CD8-positive, alpha-beta memory T cell (primary cell): ENCODE measurements around the gene KAZN. TPM values are rescaled to one million over a fixed set of nuclear protein-coding genes. Genes with fewer than 3 reads are reported as not detected.

ENCODE experiments used
- CTCF ChIA-PET: fragments of 350-600 bp; sonication (Branson Sonifier 250); formaldehyde crosslinking; loops from one replicate; lab custom pipeline; 2021; ENCODE audit warnings: antibody characterized with exemption; lab: Charles Lee
- POLR2A ChIA-PET: fragments of 350-600 bp; sonication (Branson Sonifier 250); formaldehyde crosslinking; loops from one replicate; lab custom pipeline; 2021; ENCODE audit warnings: antibody characterized with exemption; lab: Charles Lee
- DNase-seq, 5 donors: peaks; one replicate each; pipeline versions ENCODE4 v3.0.0 to v3.0.0-alpha.2; 2020 to 2022; ENCODE audit warnings: mixed read lengths in 1 of 5
- H3K27ac ChIP-seq: one replicate; pipeline ENCODE4 v1.7.0; 2013; ENCODE audit warnings: low read depth, mild to moderate bottlenecking, low read length, moderate library complexity
- H3K27me3 ChIP-seq: 2 replicates; pipeline ENCODE4 v1.7.0; 2013; ENCODE audit warnings: low read length, mild to moderate bottlenecking; ENCODE audit not compliant: insufficient read depth, poor library complexity, severe bottlenecking
- H3K36me3 ChIP-seq: 2 replicates; pipeline ENCODE4 v1.7.0; 2013; ENCODE audit warnings: mild to moderate bottlenecking, low read length, moderate library complexity; ENCODE audit not compliant: insufficient read depth
- H3K4me1 ChIP-seq: 2 replicates; pipeline ENCODE4 v1.7.0; 2013; ENCODE audit warnings: mild to moderate bottlenecking, low read length, moderate library complexity; ENCODE audit not compliant: insufficient read depth
- H3K4me3 ChIP-seq: 2 replicates; pipeline ENCODE4 v1.7.0; 2013; ENCODE audit warnings: mild to moderate bottlenecking, low read length
- H3K9me3 ChIP-seq: 2 replicates; pipeline ENCODE4 v1.7.0; 2013; ENCODE audit warnings: mild to moderate bottlenecking, low read length
- H3K27ac Mint-ChIP-seq, 8 donors: one replicate each; pipeline ENCODE4 v1.8.0; 2020 to 2021; ENCODE audit warnings: mixed read lengths in 8 of 8, mild to moderate bottlenecking in 6 of 8, inconsistent platforms in 3 of 8, moderate library complexity in 3 of 8
- H3K27me3 Mint-ChIP-seq, 2 donors: one replicate each; pipeline ENCODE4 v1.8.0; 2020 to 2021; ENCODE audit warnings: mixed read lengths in 2 of 2, mild to moderate bottlenecking in 1 of 2, moderate library complexity in 1 of 2
- H3K36me3 Mint-ChIP-seq, 3 donors: one replicate each; pipeline ENCODE4 v1.8.0; 2020 to 2021; ENCODE audit warnings: mixed read lengths in 3 of 3, inconsistent platforms in 1 of 3, mild to moderate bottlenecking in 1 of 3
- H3K4me1 Mint-ChIP-seq, 3 donors: one replicate each; pipeline ENCODE4 v1.8.0; 2020 to 2021; ENCODE audit warnings: mixed read lengths in 3 of 3, inconsistent platforms in 1 of 3, mild to moderate bottlenecking in 1 of 3
- H3K4me3 Mint-ChIP-seq, 7 donors: one replicate each; pipeline ENCODE4 v1.8.0; 2020 to 2021; ENCODE audit warnings: mixed read lengths in 7 of 7, mild to moderate bottlenecking in 6 of 7, moderate library complexity in 4 of 7, inconsistent platforms in 2 of 7
- H3K9me3 Mint-ChIP-seq, 5 donors: one replicate each; pipeline ENCODE4 v1.8.0; 2020 to 2022; ENCODE audit warnings: mixed read lengths in 5 of 5, mild to moderate bottlenecking in 3 of 5, moderate library complexity in 2 of 5, inconsistent platforms in 1 of 5
- polyA plus RNA-seq: library from polyadenylated mRNA; unstranded; fragments of 300-500 nt; fragmentation: Illumina TruSeq; gene quantifications from one replicate; pipeline ENCODE4 v1.2.3, GENCODE V29; 2021
- total RNA-seq, 2 experiments: library from RNA; stranded (reverse); gene quantifications; one replicate each; pipeline ENCODE4 v1.2.3, GENCODE V29; 2021

The KAZN gene
- total and polyA plus RNA-seq, 3 experiments from 2014 or later, result 0.15 to 0.35 (median 0.18) TPM

DNA sequence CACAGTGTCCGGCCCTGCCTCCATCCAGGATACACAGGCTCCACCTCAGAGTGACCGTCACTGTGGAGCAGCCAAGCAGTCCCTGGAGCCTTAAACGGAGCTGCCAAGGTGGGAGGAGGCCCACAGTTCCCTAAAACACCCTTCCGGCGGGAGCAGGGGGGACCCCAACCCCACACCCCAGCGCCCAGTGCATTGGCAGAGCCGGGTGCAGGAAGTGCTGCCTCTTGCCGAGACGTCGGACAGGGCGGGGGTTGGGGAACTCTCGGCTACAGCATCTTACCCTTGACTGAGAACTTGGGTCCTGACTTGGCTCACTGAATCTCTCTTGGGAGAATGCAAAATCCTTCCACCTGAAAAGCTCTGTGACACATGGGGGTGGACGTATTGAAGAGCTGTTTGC is 516.4 kb downstream of the KAZN start:
- Mint-ChIP-seq H3K4me1 (peaks cover 0 to 5% (median 0%) of the 10 kb centered on the region in 3 donors), H3K9me3 (no peaks in the 10 kb centered on the region), H3K27ac (peak overlapping the region in 1 of 8 donors; percentile 60), H3K36me3 (no peaks in the 10 kb centered on the region), H3K27me3 (peaks cover 0 to 21% of the 10 kb centered on the region in 2 donors), H3K4me3 (no peak overlapping the region)
- Histone ChIP-seq H3K4me3 (no peak overlapping the region), H3K4me1 (no peaks in the 10 kb centered on the region), H3K27ac (no peak overlapping the region), H3K27me3 (no peaks in the 10 kb centered on the region), H3K36me3 (no peaks in the 10 kb centered on the region), H3K9me3 (no peaks in the 10 kb centered on the region)
- ChIA-PET POLR2A (no interaction called here), CTCF (interaction anchor here (1.5 to 2.2 kb wide), 2 partner anchors 14 to 190 kb away, joined by 4 to 10 read pairs; no protein-coding TSS in a partner anchor)
- no peak for DNase-seq

GRCh38 chr1:15115542-15116330 is 517.3 kb downstream of the KAZN start:
- Histone ChIP-seq H3K36me3 (no peaks in the 10 kb centered on the region), H3K27me3 (no peaks in the 10 kb centered on the region), H3K4me1 (no peaks in the 10 kb centered on the region), H3K27ac (no peak overlapping the region), H3K9me3 (no peaks in the 10 kb centered on the region), H3K4me3 (no peak overlapping the region)
- H3K4me3 Mint-ChIP-seq, result no peak overlapping the region
- CTCF ChIA-PET, result interaction anchor here (1.5 to 2.2 kb wide), 2 partner anchors 13 to 189 kb away, joined by 4 to 10 read pairs; no protein-coding TSS in a partner anchor
- peaks cover 0 to 5% (median 0%) of the 10 kb centered on the region in 3 donors for H3K4me1 Mint-ChIP-seq
- H3K27me3 Mint-ChIP-seq, result peaks cover 0 to 27% of the 10 kb centered on the region in 2 donors
- no peak overlapping the region for H3K27ac Mint-ChIP-seq
- no peaks in the 10 kb centered on the region for H3K9me3 Mint-ChIP-seq
- POLR2A ChIA-PET, result no interaction called here
- no peak for DNase-seq
- no peaks in the 10 kb centered on the region for H3K36me3 Mint-ChIP-seq

- no peak overlapping the region for H3K4me3 ChIP-seq
- Mint-ChIP-seq H3K4me3 (no peak overlapping the region), H3K9me3 (no peaks in the 10 kb centered on the region), H3K36me3 (no peaks in the 10 kb centered on the region), H3K27me3 (peaks cover 0 to 31% of the 10 kb centered on the region in 2 donors), H3K4me1 (peaks cover 0 to 4% (median 0%) of the 10 kb centered on the region in 3 donors), H3K27ac (no peak overlapping the region)
- DNase-seq, result no peak
- no peaks in the 10 kb centered on the region for H3K9me3 ChIP-seq
- H3K36me3 ChIP-seq, result no peaks in the 10 kb centered on the region
- H3K4me1 ChIP-seq, result no peaks in the 10 kb centered on the region
- CTCF ChIA-PET, result no interaction called here
- POLR2A ChIA-PET, result no interaction called here
- H3K27ac ChIP-seq, result no peak overlapping the region
- H3K27me3 ChIP-seq, result no peaks in the 10 kb centered on the region
Measured at GRCh38 chr1:15116966-15117365, 518.5 kb downstream of the KAZN start.

DNA sequence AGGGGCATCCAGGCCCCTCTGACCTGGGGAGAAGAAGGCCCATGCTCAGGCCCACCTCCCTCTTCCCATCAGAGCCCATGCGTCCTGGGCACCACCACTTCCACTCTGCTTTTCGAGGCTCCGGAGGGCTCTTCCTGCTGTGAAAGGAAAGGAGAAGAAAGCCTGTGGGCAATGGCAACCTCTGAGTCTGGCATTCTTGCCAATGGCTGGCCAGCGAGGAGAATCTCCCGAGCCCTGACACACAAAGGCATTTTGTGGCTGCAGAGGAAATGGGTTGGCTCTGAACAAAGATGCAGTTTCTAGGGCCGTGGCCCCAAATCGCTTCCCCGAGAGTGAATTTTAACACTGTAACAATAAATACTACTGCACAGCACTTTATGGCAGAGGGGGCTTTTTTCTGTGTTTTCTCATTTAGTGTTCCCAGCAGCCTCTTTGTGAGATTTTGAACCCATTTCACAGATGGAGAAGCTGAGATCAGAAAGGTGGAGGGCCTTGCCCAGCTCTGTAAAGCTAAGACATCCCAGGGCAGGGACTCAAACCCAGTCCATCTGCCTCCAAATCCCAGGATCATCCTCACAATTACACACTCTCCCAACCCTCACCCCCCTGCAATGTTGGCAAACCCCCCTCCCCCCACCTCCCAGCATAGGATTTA is 519.3 kb downstream of the KAZN start:
- H3K27ac Mint-ChIP-seq, result no peak overlapping the region

GRCh38 chr1:15118579-15118978 is 520.1 kb downstream of the KAZN start:
- no peak for DNase-seq
- no peaks in the 10 kb centered on the region for H3K27me3 ChIP-seq
- H3K4me3 ChIP-seq, result no peak overlapping the region
- no peak overlapping the region for H3K27ac ChIP-seq
- POLR2A ChIA-PET, result no interaction called here
- no peaks in the 10 kb centered on the region for H3K9me3 ChIP-seq
- Mint-ChIP-seq H3K9me3 (no peaks in the 10 kb centered on the region), H3K4me3 (no peak overlapping the region), H3K27me3 (peaks cover 0 to 23% of the 10 kb centered on the region in 2 donors), H3K36me3 (no peaks in the 10 kb centered on the region), H3K27ac (no peak overlapping the region), H3K4me1 (no peaks in the 10 kb centered on the region)
- H3K36me3 ChIP-seq, result no peaks in the 10 kb centered on the region
- H3K4me1 ChIP-seq, result no peaks in the 10 kb centered on the region
- CTCF ChIA-PET, result no interaction called here

More for the DNA sequence above, 519.3 kb downstream of the KAZN start:
- Mint-ChIP-seq H3K36me3 (no peaks in the 10 kb centered on the region), H3K9me3 (no peaks in the 10 kb centered on the region), H3K4me3 (no peak overlapping the region), H3K4me1 (no peaks in the 10 kb centered on the region), H3K27me3 (peaks cover 0 to 30% of the 10 kb centered on the region in 2 donors)
- H3K36me3 ChIP-seq, result no peaks in the 10 kb centered on the region
- no peak overlapping the region for H3K4me3 ChIP-seq
- ChIA-PET POLR2A (no interaction called here), CTCF (no interaction called here)
- no peaks in the 10 kb centered on the region for H3K27me3 ChIP-seq
- no peak overlapping the region for H3K27ac ChIP-seq
- no peaks in the 10 kb centered on the region for H3K4me1 ChIP-seq
- no peak for DNase-seq
- H3K9me3 ChIP-seq, result no peaks in the 10 kb centered on the region

DNA sequence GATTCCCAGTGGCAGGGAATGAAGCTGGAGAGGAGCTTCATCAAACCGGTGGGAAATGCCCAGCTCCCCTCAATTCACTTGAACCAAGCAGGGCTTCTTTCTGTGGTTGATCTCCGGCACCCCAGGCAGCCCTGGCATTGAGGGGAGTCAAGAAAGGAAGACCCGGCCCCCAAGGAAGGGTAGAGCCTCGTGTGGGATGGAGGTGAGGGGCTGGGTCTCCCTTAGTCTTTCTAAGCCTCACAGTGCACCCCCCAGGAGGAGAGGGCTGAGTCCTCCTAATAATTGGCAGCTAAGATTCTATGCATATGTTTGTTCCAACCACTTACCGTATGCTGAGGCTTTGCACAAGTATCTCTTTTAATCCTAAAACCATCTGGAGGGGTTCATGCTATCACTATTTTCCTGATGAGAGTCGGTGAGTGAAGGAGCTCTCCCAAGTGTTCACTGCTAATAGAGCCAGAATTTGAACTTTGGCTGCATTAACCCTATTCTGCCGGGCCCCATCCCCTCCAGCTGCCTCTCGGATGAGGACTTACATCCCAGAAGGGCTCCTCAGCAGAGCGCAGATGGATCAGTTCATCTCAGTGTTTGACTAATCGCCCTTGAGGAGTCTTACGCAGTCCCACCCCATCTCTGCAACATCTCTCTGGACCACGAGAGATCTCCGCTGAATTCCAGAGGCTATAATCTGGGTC is 521.9 kb downstream of the KAZN start:
- H3K27me3 Mint-ChIP-seq, result peaks cover 0 to 22% of the 10 kb centered on the region in 2 donors
- H3K4me3 Mint-ChIP-seq, result no peak overlapping the region
- H3K36me3 ChIP-seq, result no peaks in the 10 kb centered on the region
- no peak overlapping the region for H3K27ac ChIP-seq
- H3K9me3 ChIP-seq, result no peaks in the 10 kb centered on the region
- H3K27ac Mint-ChIP-seq, result no peak overlapping the region
- H3K4me3 ChIP-seq, result no peak overlapping the region
- no peaks in the 10 kb centered on the region for H3K4me1 Mint-ChIP-seq
- H3K9me3 Mint-ChIP-seq, result no peaks in the 10 kb centered on the region
- H3K36me3 Mint-ChIP-seq, result no peaks in the 10 kb centered on the region
- no peak for DNase-seq
- H3K27me3 ChIP-seq, result no peaks in the 10 kb centered on the region
- CTCF ChIA-PET, result no interaction called here
- H3K4me1 ChIP-seq, result no peaks in the 10 kb centered on the region
- POLR2A ChIA-PET, result no interaction called here

DNA sequence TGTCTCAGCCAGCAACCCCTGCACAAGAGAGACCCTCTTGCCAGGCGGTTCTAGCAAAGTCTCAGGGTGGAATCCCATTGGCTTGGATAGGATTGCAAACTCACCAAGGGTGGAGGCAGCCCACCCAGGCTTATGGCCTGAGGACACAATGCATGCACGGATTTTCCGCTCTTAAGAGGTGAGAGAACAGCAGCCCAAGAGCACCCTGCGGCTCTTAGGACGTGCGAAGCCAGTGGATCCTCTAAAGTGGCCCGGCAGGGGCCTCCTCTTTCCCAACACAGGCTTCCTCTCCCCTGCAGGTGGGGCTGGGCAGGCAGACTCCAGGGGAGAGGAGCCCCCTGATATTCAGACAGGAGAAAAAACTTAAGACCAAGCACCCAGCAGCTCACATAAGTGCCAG is 523.8 kb downstream of the KAZN start:
- Mint-ChIP-seq H3K27ac (no peak overlapping the region), H3K27me3 (peaks cover 0 to 18% of the 10 kb centered on the region in 2 donors), H3K9me3 (no peaks in the 10 kb centered on the region), H3K4me1 (no peaks in the 10 kb centered on the region), H3K4me3 (no peak overlapping the region), H3K36me3 (no peaks in the 10 kb centered on the region)
- no peak overlapping the region for H3K4me3 ChIP-seq
- no peaks in the 10 kb centered on the region for H3K27me3 ChIP-seq
- DNase-seq, result no peak
- H3K9me3 ChIP-seq, result no peaks in the 10 kb centered on the region
- ChIA-PET CTCF (no interaction called here), POLR2A (no interaction called here)
- no peaks in the 10 kb centered on the region for H3K36me3 ChIP-seq
- H3K4me1 ChIP-seq, result no peaks in the 10 kb centered on the region
- H3K27ac ChIP-seq, result no peak overlapping the region

- no peak overlapping the region for H3K27ac ChIP-seq
- H3K27me3 Mint-ChIP-seq, result peaks cover 0 to 22% of the 10 kb centered on the region in 2 donors
- DNase-seq, result no peak
- H3K9me3 ChIP-seq, result no peaks in the 10 kb centered on the region
- no peaks in the 10 kb centered on the region for H3K36me3 ChIP-seq
- CTCF ChIA-PET, result no interaction called here
- H3K27me3 ChIP-seq, result no peaks in the 10 kb centered on the region
- no peak overlapping the region for H3K27ac Mint-ChIP-seq
- H3K9me3 Mint-ChIP-seq, result no peaks in the 10 kb centered on the region
- no peaks in the 10 kb centered on the region for H3K4me1 ChIP-seq
- H3K36me3 Mint-ChIP-seq, result no peaks in the 10 kb centered on the region
- H3K4me1 Mint-ChIP-seq, result no peaks in the 10 kb centered on the region
- POLR2A ChIA-PET, result no interaction called here
- H3K4me3 Mint-ChIP-seq, result no peak overlapping the region
- no peak overlapping the region for H3K4me3 ChIP-seq
Measured at GRCh38 chr1:15123270-15123669, 524.8 kb downstream of the KAZN start.
